ENCODE measurements around the gene PRAMEF20.

PRAMEF20 gene

DNA sequence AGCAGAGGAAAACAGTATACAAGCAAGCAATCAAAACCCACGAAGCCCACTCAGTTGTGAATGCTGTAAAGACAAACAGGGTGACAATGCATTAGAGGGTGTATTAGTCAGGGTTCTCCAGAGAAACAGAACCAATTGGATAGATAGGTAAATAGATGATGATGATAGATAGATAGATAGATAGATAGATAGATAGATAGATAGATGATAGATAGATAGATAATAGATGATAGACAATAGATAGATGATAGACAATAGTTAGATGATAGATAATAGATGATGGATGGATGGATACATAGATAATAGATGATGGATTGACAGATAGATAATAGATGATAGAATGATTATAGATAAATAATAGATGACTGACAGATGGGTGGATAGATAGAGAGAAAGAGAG, 55.3 kb downstream of the PRAMEF20 start:
- no peak for DNase-seq

DNA sequence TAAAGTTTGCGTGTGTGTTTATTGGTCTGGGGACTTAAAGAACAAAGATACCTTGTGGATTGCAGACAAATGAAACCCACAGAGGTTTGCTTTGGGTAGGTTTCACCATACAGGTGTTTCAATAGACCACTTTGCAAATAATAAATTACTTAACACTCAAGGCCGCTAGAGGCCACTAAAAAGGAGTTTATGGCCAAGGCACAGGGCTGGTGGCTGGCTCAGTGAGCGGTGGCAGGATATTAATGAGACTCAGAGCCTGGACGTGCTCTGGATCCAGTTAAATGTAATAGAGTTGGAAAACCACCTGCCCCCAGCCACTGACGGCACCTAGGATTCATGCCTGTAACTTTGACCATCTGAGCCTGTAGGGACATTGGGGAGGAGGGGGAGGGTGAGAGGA, 59.1 kb downstream of the PRAMEF20 start:
- no peak for DNase-seq

All from left hindlimb (tissue), 1 donor.